NCI-H2107 (cell line): ENCODE measurements around the gene ARG2.

ENCODE experiments used
- DNase-seq: peaks from one replicate; lab custom pipeline; 2025; lab: John Stamatoyannopoulos, UW

The ARG2 gene

DNA sequence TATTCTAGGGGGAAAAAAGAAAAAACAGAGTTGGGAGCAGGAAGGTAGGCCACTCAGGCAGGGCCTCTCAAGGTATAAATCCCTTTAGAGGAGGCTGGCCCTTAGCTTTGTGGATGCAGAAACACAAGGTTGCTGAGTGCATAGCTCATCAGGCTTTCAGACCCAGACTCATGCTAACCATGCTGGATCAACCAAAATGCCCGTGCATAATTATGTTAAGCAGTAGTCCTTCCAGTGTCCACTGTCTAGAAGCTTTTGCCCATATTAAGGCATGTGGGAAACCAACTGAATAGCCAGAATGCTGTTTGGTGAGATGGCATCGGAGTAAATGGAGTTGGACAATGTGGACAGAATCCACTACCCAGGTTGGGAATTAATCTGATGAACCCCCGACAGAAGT lies 18.9 kb downstream of the ARG2 start:
- no peak for DNase-seq

GRCh38 chr14:67641480-67641879 lies 21.8 kb downstream of the ARG2 start:
- DNase-seq: no peak

GRCh38 chr14:67641902-67642749 lies 22.4 kb downstream of the ARG2 start:
- DNase-seq: no peak

- DNase-seq: no peak
Measured at GRCh38 chr14:67643713-67644112, 24.0 kb downstream of the ARG2 start.

- DNase-seq: no peak
Measured at GRCh38 chr14:67644428-67644827, 24.7 kb downstream of the ARG2 start.

- DNase-seq: no peak
Measured at GRCh38 chr14:67645414-67645813, 25.7 kb downstream of the ARG2 start.

DNA sequence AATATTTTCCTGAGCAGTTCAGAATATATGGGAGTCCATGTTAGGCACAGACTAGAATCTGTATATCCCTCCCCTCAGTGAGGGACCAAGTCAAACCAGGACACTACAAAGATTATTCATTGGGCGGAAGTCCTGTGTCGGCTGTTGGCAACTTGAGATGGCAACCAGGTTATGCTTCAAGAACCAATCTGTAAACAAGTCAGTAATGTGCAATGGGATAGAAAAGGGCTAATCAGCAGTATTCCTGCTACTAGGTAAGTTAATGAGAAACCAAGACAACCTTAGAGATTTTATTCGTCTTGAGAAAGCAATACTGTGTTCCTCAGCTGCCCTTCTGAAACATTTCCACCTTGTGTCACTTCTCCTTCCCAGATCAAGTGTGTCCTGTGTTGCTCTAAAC lies 26.4 kb downstream of the ARG2 start:
- DNase-seq: no peak

GRCh38 chr14:67650151-67650550 lies 30.4 kb downstream of the ARG2 start:
- no peak for DNase-seq

- DNase-seq: no peak
Measured at GRCh38 chr14:67650694-67651093, 31.0 kb downstream of the ARG2 start.

DNA sequence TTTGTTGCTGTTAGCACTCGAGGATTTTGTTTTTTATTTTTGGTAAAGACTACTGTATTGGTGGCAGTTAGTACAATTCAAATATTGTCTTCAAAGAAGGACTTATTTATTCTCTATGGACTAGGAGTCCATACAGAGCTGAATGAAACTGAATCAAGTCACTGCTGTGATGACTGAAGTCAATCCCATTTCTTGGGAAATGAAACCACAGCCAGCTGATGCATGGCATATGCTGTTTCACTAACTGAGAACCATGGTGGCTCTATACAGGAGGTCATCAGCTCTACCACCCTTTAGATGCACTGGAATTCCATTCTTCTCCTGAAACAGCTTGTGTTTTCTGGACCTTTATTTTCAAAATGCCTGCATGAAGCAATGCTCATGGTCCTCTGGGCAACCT lies 32.5 kb downstream of the ARG2 start:
- DNase-seq: no peak

DNA sequence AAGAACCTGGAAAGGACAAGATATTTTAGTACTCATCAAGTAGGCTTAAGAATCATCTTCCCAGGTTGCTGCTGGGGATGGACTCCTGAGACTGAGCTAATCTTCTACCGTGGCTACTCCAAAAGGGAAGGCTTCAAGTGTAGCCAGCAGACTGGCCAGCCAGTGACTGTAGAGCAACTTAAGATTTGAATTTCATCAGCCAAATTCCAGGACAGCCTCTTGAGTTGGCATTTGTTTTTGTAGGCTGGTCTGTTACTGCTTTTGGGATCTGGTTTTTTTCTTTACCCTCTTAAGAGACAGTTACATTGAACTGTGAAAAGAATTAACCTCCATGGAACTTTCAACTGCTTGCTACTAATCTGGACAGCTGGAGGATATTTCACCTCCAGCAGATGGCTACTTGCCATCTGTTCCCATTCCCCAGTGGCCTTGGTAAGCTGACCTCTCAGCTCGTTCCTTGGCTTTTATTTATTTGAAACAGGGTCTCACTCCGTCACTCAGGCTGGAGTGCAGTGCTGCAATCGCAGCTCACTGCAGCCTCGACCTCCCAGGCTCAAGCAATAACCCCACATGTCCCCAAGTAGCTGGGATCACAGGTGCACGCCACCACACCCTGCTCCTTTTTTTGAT lies 34.0 kb downstream of the ARG2 start:
- DNase-seq: no peak

GRCh38 chr14:67663633-67664032 lies 43.9 kb downstream of the ARG2 start:
- DNase-seq: no peak

DNA sequence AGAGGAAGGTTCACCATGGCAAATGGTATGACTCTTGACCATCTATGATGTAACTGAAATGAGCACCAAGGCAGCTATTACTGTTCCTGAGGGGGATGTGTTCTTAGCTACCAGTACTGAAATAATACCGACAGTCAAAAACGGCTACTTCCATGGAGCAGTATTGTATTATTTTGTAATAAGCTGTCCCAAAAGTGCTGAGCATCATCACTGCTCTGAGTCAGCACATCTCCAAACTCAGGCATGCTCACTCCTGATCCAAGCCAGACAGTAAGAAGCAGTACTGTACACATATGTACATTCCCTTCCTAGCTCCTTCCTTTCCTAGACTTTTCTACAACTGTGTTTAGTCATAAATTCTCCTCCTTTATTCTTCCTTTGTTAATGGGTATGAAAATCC lies 46.1 kb downstream of the ARG2 start:
- DNase-seq: no peak

DNA sequence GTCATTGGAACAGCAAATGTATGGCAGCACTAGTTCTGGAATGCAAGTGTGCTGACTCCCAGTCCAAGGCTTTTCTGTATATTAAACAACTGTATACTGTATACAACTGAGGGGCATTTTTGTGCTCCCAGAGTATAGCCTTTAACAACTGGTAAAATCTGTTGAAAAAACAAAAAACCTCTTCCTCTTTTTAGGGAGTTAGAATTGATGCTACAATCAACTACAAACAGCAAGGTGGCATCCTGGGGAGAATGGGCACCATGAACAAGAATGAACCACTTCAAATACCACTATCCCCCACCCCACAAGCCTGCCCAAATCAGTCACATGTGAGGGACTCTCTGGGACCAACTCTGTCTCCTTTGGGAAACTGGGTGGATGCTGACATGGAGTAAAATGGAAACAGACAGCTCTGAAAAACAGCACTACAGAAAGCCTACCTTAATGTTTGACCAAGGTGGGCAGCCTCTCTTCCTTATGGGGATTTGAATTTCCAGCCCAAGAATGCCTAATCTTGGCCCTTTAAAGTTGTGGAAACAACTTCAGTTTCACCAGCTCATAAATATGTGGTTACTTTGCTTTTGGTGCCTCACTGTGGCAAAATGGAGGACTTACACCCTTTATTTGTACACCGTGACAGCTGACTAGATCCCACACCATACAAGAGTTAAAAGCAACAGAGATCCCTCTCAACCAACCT lies 47.2 kb downstream of the ARG2 start:
- peak; percentile 44 for DNase-seq

DNA sequence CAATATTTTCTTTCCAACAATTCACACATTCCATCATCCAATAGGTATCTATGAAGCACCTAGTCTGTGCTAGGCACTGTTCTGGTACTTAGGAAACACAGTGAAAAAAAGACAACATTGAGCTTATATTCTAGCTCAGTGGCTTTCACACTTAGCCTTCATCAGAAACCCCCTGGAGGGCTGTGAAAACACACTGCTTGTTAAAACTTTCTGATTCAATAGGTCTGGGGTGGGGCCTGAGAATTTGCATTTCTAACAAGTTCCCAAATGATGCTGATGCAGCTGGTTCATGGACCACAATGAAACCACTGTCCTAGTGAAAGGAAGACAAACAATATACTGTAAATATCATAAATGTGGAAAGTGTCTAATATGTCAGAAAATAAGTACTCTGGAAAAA lies 48.8 kb downstream of the ARG2 start:
- DNase-seq: no peak

DNA sequence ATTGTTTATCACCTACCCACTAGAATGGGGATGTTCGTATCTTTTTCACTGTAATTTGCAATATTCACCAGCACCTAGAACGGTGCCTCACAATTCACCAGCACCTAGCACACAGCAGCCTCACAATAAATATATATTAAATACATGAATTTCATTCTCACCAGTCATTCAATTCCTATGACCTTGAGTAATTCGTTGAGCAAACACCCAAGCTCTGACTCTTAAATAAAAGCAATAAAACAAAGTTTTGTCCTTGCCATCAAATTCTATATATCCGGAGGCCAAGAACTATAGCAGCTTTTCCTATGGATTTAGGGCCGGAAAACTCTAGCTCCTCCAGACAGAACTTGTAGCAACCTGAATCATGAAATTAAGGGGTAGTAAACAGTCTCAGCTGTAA lies 53.7 kb downstream of the ARG2 start:
- no peak for DNase-seq

- peak; percentile 55 for DNase-seq
Measured at GRCh38 chr14:67674139-67674479, 54.4 kb downstream of the ARG2 start.

DNA sequence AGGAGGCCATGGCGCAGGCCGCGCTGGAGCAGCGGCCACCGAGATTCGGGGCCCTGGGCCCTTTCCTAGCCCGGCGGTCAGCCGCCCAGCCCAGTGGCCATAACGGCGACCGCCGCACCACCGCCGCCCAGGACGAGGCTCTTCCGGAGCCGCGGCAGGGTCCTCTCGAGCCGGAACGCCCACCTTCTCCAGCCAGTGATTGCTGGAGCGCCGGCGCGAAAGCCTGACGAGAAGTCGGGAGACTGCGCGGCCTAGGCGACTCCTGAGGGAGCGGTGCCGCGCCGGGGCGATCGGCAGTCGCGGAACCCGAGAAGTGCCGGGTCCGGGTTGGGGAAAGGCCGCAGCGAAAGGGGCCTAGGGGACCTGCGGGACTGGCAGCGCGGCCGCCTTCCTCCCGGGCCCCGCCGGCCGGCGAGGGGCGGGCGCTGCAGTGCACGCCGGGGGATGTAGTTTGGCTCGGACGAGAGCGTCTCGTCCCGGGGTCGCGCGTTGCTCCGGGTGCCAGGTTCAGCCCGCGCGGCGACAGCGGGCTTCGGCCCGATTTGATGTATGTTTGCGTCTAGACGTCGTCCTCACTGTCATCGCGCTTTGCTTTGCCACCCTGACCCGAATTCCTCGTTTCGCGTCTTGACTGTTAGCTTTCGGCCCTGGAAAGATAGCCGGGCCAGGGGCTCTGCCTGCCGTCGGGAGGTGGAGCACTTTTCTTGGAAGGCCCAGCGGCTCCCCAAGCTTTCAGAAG lies 54.9 kb downstream of the ARG2 start, which contains the start of gene VTI1B:
Gene VTI1B, minus strand, starts transcription at position 153 of the 739 bp plus-strand sequence. Its CDS starts 143 bp downstream, at position 10.
- DNase-seq: peak; percentile 77

DNA sequence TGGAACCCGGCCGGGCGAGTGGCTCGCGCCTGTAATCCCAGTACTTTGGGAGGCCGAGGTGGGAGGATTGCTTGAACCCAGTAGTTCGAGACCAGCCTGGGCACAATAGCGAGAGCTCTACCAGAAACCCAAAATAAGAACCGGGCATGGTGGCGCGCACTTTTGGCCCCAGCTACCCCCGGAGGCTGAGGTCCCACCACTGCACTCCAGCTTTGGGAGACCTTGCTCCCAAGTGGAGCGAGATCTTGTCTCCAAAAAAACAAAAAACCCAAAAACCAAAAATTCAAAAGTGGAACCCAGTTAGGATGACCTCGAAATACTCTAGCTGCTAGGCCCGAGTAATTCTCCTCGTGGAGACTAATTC lies 55.5 kb downstream of the ARG2 start:
- DNase-seq: no peak

DNA sequence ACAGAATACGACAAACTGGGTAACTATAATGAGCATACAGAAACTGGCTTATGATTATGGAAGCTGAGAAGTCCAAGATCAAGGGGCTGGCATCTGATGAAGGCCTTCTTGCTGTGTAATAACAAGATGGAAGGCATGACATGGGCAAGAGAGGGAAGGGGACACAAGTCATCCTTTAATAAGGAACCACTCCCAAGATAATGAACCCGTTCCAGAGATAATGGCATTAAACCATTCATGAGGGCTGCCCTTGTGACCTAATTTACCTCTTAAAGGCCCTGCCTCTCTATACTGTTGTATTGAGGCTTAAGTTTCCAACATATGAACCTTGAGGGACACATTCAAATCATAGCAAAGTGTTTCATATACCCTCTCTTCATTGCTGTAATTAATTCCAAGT lies 59.3 kb downstream of the ARG2 start:
- no peak for DNase-seq

DNA sequence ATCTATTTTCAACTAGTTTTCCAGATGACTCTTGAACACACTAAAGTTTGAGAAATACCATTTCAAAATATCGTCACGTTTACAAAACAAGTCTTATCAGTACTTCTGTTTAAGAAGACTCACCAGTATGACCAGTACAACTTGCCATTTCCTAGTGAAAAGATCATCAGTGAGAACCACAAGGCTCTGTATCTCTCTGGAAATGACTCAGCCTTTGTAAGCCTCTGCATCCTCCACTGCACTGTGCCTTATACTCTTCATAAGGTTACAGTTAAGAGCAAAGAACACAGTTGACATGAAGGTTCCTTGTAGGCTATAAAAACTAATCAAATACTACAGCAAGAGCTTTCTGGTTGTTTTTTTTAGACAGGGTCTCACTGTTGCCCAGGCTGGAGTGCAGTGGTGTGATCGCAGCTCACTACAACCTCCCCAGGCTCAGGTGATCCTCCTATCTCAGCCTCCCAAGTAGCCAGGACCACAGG lies 60.4 kb downstream of the ARG2 start:
- no peak for DNase-seq

DNA sequence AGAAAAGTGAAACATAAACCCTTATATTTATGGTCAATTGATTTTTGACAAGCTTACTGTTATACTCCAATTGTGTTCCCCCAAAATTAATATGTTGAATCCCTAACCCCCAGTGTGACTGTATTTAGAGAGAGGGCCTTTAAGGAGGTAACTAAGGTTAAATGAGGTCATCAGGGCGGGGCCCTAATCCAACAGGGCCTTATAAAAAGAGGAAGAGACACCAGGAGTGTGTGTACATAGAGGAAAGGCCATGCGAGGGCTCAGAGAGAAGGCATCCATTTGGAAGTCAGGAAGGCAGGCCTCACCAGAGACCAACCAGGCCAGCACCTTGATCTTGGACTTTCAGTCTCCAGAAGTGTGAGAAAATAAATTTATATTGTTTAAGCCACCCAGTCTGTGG lies 61.2 kb downstream of the ARG2 start:
- no peak for DNase-seq
